NT2/D1 (cell line): ENCODE results near the gene OR2T4.

Source experiments
- SUZ12 ChIP-seq: IDR thresholded peaks from 2 replicates; pipeline ENCODE4 v1.6.1; 2011; ENCODE audit not compliant: insufficient read length, insufficient read depth; ENCODE audit errors: extremely low read depth
- YY1 ChIP-seq: IDR thresholded peaks from 2 replicates; pipeline ENCODE4 v1.6.1; 2011; ENCODE audit not compliant: insufficient read length, insufficient read depth

DNA sequence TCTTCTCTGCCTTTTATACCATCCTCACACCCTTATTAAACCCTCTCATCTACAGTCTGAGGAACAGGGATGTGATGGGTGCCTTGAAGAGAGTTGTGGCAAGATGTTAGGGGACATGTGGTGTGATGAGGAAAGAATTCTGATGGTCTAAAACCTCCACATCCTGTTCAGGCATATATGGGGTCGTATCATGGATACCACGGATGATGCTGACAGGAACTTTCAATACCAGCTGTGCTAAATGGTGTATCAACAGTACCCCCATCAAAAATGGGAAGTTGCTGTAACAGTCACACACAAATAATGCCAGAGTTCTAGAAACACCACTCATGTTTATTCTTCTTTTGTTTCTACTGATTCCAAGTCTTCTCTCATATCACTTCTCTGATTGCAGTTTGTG is 27.0 kb downstream of the OR2T4 start:
- TF ChIP-seq SUZ12 (no peak), YY1 (no peak)
